HG03196 (cell line): Measurements from ENCODE around the gene CYP4A22.
"Not testable (repeated sequence)": the region's sequence is repeated elsewhere in the genome, so short reads cannot be mapped to it uniquely, and the experiment has no call there.

Experiments
- ATAC-seq: cut with Tn5 transposase; IDR thresholded peaks from one replicate; pipeline ENCODE4 v1.9.1; 2021; ENCODE audit not compliant: unreplicated experiment

The CYP4A22 gene

GRCh38 chr1:47184822-47185677, 47.8 kb downstream of the CYP4A22 start:
- ATAC-seq = no peak

- ATAC-seq = no peak
These were observed 49.3 kb downstream of the CYP4A22 start for GRCh38 chr1:47186267-47187185.

GRCh38 chr1:47187231-47187925, 50.1 kb downstream of the CYP4A22 start:
- no peak for ATAC-seq

GRCh38 chr1:47187926-47188250, 50.6 kb downstream of the CYP4A22 start:
- ATAC-seq = no peak

GRCh38 chr1:47188791-47189785, 51.8 kb downstream of the CYP4A22 start:
- ATAC-seq = no peak

GRCh38 chr1:47189844-47190508, 52.7 kb downstream of the CYP4A22 start, which contains the start of gene PDZK1IP1:
PDZK1IP1 (minus strand) TSS chr1:47190036; CDS start chr1:47189932, 104 bp downstream.
- no peak for ATAC-seq

- no peak for ATAC-seq
These were observed 53.2 kb downstream of the CYP4A22 start for GRCh38 chr1:47190509-47190855.

GRCh38 chr1:47190857-47191256, 53.6 kb downstream of the CYP4A22 start:
- no peak for ATAC-seq

- ATAC-seq = no peak
These were observed 54.8 kb downstream of the CYP4A22 start for GRCh38 chr1:47191940-47192457.

- peak; percentile 60 for ATAC-seq
These were observed 55.5 kb downstream of the CYP4A22 start for GRCh38 chr1:47192458-47193384.

- not testable (repeated sequence) for ATAC-seq
These were observed 56.3 kb downstream of the CYP4A22 start for GRCh38 chr1:47193496-47193895.

GRCh38 chr1:47194311-47194710, 57.1 kb downstream of the CYP4A22 start:
- ATAC-seq = no peak

GRCh38 chr1:47195981-47196380, 58.7 kb downstream of the CYP4A22 start:
- not testable (repeated sequence) for ATAC-seq

GRCh38 chr1:47196622-47197021, 59.4 kb downstream of the CYP4A22 start:
- ATAC-seq = no peak

- no peak for ATAC-seq
These were observed 61.0 kb downstream of the CYP4A22 start for GRCh38 chr1:47198214-47198613.
